HUDEP-2 (cell line): ENCODE results near the gene PPEF2.

ENCODE experiments used
- DNase-seq, 76 experiments: peaks; one replicate each; lab custom pipeline; 2025; ENCODE audit not compliant: unreplicated experiment in 76 of 76; lab: John Stamatoyannopoulos, UW

The PPEF2 gene

DNA sequence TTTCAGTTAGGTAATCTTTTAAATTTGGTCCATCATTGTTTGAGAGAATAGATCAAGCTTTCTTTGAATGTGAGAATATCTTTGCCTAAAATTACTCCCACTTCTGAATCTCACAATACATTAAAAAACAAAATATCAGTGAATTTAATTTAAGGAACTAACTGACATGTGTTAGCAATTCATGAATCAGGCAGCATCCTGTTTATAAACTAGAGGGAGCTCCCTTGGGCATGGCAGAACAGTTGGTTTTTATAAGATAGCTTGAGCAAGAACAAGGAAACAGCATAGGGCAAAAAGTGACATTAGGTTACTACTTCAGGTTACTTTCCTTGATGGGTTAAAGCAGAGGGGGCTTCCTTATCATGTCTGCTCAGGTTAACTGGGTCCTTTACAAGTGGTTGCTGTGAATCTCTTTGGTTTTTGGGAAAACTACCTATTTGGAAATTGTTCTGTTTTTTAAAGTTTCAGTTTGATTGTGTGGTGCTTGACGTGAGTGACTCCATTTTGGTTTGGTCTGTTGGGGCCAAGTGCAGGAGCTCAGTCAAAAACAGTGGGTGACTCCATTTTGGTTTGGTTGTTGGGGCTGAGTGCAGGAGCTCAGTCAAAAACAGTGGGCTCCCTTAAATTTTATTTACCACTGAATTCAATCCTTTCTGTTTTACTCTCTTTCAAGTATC lies 68.0 kb downstream of the PPEF2 start:
- DNase-seq = no peak

DNA sequence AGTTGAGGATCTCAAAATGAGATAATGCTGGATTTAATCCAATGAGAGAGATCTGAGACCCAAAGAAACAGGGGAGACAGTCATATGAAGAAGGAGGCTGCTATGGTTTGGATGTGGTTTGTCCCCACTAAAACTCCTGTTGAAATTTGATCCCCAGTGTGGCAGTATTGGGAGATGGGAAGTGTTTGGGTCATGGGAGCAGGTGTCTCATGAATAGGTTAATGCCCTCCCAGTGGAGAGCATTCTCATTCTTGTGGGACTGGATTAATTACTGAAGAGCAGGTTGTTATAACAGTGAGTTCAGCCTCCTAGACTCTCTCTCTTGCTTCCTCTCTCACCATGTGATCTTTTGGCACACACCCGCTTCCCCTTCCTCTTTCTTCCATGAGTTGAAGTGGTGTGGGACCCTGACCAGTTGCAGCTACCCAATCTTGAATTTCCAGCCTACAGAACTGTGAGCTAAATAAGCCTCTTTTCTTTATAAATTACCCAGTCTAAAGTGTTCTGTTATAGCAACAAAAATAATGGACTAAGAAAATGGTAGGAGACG lies 70.3 kb downstream of the PPEF2 start:
- DNase-seq = no peak

DNA sequence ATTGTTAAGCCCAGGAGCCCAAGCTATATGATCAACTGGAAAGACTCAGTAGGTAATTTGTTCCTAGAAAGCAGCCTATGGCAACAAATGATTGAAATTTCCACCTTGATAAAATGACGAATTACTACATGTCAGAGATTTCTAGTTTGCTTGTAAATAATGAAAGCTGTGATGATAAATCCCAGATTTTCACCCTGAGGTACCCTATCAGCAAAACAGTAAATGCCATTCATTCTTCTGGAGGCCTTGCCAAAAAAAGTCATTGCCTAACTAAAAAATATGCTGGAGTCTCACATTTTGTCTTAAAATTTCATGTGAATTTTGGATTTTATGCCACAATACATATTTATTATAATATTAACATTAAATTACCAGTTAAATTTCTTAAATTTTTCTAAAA lies 71.3 kb downstream of the PPEF2 start:
- no peak for DNase-seq

DNA sequence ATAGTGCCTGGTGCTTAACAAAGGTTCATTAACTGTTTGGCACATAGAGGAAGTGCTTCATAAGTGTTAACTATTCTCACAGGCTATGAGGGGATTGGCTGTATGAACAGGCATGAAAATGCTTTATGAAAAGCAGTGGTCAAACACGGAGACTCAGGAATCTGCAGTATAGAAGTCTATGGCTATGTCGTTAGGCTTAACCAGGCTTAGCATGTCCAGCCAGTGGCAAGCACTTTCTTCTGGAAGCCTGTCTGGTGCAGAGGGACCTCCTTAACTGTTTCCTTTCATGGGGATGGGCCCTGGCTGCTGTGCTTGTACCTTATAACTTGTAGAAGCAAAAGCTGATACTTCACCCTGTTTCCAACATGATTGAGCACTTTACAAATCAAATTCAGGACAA lies 78.4 kb downstream of the PPEF2 start:
- no peak for DNase-seq

- DNase-seq = no peak
These were observed 79.8 kb downstream of the PPEF2 start for GRCh38 chr4:75822416-75822815.

DNA sequence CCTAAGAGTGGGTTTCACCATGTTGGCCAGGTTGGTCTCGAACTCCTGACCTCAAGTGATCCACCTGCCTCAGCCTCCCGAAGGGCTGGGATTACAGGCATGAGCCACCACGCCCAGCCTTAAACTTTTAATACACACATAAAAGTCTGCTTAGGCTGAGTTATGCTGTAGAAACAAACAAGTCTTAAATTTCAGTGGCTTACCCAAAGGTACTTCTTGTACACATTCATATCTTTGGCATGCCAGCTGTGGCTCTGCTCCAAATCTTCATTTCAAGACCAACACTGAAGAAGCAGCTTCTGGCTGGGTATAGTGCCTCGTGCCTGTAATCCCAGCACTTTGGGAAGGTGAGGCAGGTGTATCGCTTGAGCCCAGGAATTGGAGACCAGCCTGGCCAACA lies 80.3 kb downstream of the PPEF2 start:
- DNase-seq = no peak

DNA sequence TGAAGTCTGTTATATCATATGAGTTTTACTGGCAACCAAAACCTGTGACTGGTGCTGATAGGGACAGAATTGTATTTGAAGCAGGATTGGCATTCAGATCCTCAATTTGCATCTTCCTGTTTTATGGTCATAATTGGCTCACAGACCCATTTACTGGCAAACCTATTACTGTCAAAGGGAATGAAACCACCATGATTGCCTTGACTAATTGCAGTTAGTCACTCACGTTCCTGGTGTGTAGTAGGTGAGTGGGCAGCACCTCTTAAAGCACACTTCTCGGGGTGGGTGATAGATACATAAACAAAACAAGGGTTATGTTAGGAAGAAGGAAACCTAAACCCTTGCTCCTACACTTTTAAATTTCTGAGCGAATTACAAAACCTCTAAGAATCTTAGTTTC lies 81.0 kb downstream of the PPEF2 start:
- DNase-seq = no peak

GRCh38 chr4:75820676-75821075 lies 81.6 kb downstream of the PPEF2 start:
- no peak for DNase-seq

GRCh38 chr4:75820197-75820596 lies 82.1 kb downstream of the PPEF2 start:
- DNase-seq = no peak

DNA sequence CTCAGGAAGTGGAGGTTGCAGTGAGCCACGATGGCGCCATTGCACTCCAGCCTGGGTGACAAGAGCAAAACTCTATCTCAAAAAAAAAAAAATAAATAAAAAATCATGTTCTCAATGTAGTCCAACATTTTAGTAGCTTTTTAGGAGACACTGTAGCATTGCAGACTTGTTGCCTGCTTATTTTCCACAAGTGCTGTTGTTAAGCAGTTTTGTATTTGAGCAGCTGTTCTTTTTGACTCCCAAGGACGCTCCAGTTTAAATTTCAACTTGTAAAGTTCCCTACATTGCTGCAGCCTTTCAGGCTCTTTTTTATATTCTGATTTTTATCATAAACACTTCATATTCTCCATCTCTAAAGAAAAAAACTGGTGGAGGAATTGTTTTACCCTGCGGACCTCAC lies 83.1 kb downstream of the PPEF2 start:
- DNase-seq = no peak

DNA sequence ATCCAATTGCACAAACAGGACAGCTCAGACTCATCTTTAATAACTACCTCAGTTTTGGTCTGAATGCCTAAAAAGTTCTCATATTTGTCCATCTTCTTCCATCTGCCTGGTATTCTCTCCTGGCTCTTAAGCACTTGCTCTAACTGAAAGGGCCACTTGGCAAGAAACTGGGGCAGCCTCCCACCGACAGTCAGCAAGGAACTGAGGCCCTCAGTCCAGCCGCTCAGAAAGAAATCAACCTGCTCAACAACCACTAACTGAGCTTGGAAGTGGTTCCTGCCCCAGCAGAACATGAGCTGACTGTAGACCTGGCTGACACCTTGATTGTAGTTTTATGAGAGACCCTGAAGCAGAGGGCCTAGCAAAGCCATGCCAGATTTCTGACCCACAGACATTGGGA lies 84.4 kb downstream of the PPEF2 start:
- no peak for DNase-seq
